BJ (cell line): ENCODE data around the gene RAD23A. TPM values are rescaled to one million over a fixed set of nuclear protein-coding genes. Genes with fewer than 3 reads are reported as not detected.
"Not testable (repeated sequence)": the region's sequence is repeated elsewhere in the genome, so short reads cannot be mapped to it uniquely, and the experiment has no call there.

ENCODE experiments used
- CTCF ChIA-PET: fragments of 350-600 bp; formaldehyde crosslinking; extraction: SDS; loops from one replicate; lab custom pipeline; 2021; ENCODE audit warnings: antibody characterized with exemption, inconsistent platforms; lab: Yijun Ruan, JAX
- POLR2A ChIA-PET: fragments of 300-600 bp; sonication (Branson Sonifier 250); formaldehyde crosslinking; extraction: SDS; loops from one replicate; lab custom pipeline; 2021; ENCODE audit warnings: antibody characterized with exemption; lab: Charles Lee
- DNase-seq: peaks from one replicate; pipeline ENCODE4 v3.0.0-alpha.2; 2011; ENCODE audit warnings: low read depth
- H3K27me3 ChIP-seq: 2 replicates; pipeline ENCODE4 v1.6.0; 2011; ENCODE audit warnings: low read length; ENCODE audit not compliant: control insufficient read depth, insufficient read depth
- H3K36me3 ChIP-seq: 2 replicates; pipeline ENCODE4 v1.5.1; 2011; ENCODE audit warnings: low read length; ENCODE audit not compliant: control insufficient read depth, insufficient read depth
- H3K4me3 ChIP-seq: 2 replicates; pipeline ENCODE4 v1.5.1; 2011; ENCODE audit warnings: low read depth, mild to moderate bottlenecking, control low read depth, low read length
- polyA plus RNA-seq: library from polyadenylated mRNA; depleted of rRNA; stranded (reverse); fragments of >200 nt; gene quantifications from 2 replicates; pipeline ENCODE4 v1.2.3, GENCODE V29; 2011
- TF ChIP-seq, protein P1 (sequence below): IDR thresholded peaks from 2 replicates; pipeline ENCODE4 v1.5.1; 2011; ENCODE audit warnings: low read depth, mild to moderate bottlenecking, control low read depth, inconsistent platforms, low read length, moderate library complexity; ENCODE audit not compliant: insufficient read depth

RAD23A gene
- polyA plus RNA-seq, 1 experiment, result 75.1 TPM

- DNase-seq, result no peak
- TF ChIP-seq, protein P1, sequence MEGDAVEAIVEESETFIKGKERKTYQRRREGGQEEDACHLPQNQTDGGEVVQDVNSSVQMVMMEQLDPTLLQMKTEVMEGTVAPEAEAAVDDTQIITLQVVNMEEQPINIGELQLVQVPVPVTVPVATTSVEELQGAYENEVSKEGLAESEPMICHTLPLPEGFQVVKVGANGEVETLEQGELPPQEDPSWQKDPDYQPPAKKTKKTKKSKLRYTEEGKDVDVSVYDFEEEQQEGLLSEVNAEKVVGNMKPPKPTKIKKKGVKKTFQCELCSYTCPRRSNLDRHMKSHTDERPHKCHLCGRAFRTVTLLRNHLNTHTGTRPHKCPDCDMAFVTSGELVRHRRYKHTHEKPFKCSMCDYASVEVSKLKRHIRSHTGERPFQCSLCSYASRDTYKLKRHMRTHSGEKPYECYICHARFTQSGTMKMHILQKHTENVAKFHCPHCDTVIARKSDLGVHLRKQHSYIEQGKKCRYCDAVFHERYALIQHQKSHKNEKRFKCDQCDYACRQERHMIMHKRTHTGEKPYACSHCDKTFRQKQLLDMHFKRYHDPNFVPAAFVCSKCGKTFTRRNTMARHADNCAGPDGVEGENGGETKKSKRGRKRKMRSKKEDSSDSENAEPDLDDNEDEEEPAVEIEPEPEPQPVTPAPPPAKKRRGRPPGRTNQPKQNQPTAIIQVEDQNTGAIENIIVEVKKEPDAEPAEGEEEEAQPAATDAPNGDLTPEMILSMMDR, result no peak
- Histone ChIP-seq H3K27me3 (no peaks in the 10 kb centered on the region), H3K4me3 (no peak overlapping the region), H3K36me3 (peaks cover 48% of the 10 kb centered on the region)
- POLR2A ChIA-PET, result no interaction called here
- CTCF ChIA-PET, result interaction anchor here (0.5 to 5.8 kb wide), 2 partner anchors 17 to 1651 kb away, joined by 3 to 28 read pairs; no protein-coding TSS in a partner anchor
Observed at GRCh38 chr19:12947702-12948611, 2.3 kb downstream of the RAD23A start.

- POLR2A ChIA-PET, result no interaction called here
- H3K27me3 ChIP-seq, result no peaks in the 10 kb centered on the region
- H3K4me3 ChIP-seq, result no peak overlapping the region
- CTCF ChIA-PET, result interaction anchor here (0.5 to 5.8 kb wide), 2 partner anchors 17 to 1652 kb away, joined by 3 to 28 read pairs; no protein-coding TSS in a partner anchor
- DNase-seq, result no peak
- TF ChIP-seq, protein P1, result no peak
- H3K36me3 ChIP-seq, result peaks cover 46% of the 10 kb centered on the region
Observed at GRCh38 chr19:12948612-12949362, 3.1 kb downstream of the RAD23A start.

- DNase-seq, result no peak
- POLR2A ChIA-PET, result no interaction called here
- CTCF ChIA-PET, result interaction anchor here (5.8 kb wide), 1 partner anchor 16 kb away, joined by 28 read pairs; no protein-coding TSS in a partner anchor
- TF ChIP-seq, protein P1, result no peak
- Histone ChIP-seq H3K27me3 (no peaks in the 10 kb centered on the region), H3K36me3 (peaks cover 52% of the 10 kb centered on the region), H3K4me3 (no peak overlapping the region)
Observed at GRCh38 chr19:12949363-12950283, 4.0 kb downstream of the RAD23A start.

DNA sequence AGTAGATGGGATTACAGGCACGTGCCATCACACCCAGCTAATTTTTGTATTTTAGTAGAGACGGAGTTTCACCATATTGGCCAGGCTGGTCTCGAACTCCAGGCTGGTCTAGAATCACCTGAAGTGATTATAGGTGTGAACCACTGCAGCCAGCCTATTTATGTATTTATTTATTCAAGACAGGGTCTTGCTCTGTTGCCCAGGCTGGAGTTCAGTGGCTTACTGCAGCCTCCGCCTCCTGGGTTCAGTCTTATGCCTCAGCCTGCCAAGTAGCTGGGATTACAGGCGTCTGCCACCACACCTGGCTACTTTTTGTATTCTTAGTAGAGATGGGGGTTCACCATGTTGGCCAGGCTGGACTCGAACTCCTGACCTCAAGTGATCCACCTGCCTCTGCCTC, 6.4 kb downstream of the RAD23A start:
- H3K4me3 ChIP-seq, POLR2A ChIA-PET, DNase-seq, H3K27me3 ChIP-seq: not testable (repeated sequence)
- H3K36me3 ChIP-seq, result peaks cover 53% of the 10 kb centered on the region
- CTCF ChIA-PET, result interaction anchor here (5.6 kb wide), 1 partner anchor 13 kb away, joined by 76 read pairs; no protein-coding TSS in a partner anchor

- ChIA-PET CTCF (interaction anchor here (5.6 kb wide), 1 partner anchor 12 kb away, joined by 76 read pairs; no protein-coding TSS in a partner anchor), POLR2A (no interaction called here)
- TF ChIP-seq, protein P1, result no peak
- no peak for DNase-seq
- H3K27me3 ChIP-seq, result no peaks in the 10 kb centered on the region
- no peak overlapping the region for H3K4me3 ChIP-seq
- H3K36me3 ChIP-seq, result peaks cover 52% of the 10 kb centered on the region
Observed at GRCh38 chr19:12952488-12953137, 7.0 kb downstream of the RAD23A start.
